CD4-positive, alpha-beta T cell treated with Interleukin-17A for 4 hours (primary cell): ENCODE data around the gene TPCN1.
A peak's percentile ranks its signal among the peaks of the same experiment; 100 is the strongest.

Source experiments
- DNase-seq: peaks from one replicate; pipeline ENCODE4 v3.0.0-alpha.2; 2020; ENCODE audit warnings: mixed read lengths

TPCN1 gene

DNA sequence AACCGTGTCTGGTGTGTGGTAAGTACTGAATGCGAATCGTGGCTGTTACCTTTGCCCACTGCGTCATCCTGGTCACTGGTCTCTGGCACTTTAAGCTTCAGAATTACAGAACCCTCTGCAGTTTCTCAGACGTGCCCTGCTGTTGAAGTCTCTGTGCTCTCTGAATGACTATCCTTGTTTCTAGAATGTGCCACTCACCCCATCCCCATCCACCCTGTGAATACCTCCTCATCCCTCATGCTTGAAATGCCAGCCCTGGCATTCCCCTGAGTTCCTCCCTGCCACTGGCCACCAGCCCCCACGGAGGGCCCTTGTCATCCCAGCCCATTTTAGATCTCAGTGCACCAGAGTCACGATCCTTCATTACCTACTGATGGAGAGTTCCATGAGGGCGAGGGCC is 21.3 kb downstream of the TPCN1 start:
- no peak for DNase-seq

DNA sequence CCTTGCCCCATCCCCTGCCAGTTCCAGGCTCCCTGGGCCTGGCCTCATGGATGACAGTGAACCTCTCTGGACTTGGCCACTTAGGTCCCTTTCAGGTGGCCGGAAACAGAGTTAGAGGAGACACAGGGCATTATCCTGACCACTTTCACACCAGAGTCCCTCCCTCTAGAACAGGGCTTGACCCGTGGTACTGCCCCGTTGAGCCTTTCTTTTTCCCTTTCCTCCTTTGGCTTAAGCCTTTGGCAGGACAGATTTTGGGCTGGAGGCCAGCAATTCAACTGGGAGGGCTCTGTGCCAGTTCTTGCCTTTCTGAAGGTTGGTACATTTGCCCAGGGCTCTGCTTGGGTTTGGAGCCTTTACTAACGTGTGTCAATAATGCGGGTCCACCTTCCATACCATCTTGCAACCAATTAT is 22.8 kb downstream of the TPCN1 start:
- DNase-seq: no peak

DNA sequence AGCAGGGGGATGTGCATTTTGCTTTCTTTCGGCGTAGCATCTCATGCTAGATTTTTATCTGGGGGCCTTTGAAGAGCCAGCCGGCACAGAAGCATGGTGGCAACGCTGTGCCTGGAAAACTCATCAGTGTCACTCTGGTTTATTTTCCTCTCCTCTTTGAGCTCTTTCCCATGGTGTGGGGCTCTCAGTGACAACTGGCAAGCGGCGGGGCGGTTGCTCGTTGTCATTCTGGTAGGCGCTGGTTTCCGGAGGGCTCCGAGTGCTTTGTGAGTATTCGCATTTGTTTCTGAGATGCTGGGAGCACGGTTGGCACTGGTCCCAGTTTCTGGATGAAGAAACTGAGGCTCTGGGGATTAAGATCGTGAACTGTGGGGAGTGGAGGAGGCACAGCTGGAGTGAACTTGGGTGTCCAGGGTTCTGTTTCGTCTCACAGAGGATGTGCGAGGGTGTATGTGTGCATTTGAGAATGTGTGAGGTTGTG is 23.3 kb downstream of the TPCN1 start:
- no peak for DNase-seq

DNA sequence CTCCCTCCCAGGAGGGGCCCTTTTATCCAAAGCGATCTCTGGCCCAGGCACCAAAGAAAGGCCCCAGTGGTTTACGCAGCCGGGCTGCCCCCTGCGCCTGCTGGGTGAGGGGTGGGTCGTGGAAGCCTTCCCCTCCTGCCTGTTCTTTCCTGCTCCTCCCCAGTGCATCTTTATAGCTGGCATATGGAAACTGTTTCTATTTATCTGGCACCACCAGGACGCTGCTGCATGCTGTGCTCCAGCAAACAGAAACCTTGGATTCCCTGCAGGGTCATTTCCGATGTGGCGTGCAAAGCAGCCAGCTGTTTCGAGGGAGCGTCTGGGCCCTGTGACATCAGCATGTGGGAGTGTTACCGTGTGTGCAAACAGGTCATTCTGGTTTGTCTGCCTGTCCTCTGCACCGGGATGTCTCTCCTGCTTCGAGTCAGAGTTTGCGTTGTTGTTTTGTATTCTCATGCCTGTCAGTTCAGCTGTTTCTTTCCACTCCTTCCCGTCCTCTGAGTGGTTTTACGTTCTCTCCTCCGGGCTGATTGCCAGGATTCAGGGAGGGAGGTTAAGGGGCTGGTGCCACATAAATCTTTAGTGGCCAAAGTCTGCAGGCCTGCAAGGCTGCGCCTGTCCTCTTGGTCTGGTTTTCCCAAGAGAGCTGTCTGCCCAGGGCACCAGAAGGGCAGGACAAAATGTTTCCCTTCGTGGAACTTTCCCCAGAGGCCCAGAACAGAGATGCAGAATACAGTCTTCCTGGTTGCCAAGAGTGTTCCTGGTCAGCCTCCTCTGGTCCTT is 24.6 kb downstream of the TPCN1 start:
- no peak for DNase-seq

DNA sequence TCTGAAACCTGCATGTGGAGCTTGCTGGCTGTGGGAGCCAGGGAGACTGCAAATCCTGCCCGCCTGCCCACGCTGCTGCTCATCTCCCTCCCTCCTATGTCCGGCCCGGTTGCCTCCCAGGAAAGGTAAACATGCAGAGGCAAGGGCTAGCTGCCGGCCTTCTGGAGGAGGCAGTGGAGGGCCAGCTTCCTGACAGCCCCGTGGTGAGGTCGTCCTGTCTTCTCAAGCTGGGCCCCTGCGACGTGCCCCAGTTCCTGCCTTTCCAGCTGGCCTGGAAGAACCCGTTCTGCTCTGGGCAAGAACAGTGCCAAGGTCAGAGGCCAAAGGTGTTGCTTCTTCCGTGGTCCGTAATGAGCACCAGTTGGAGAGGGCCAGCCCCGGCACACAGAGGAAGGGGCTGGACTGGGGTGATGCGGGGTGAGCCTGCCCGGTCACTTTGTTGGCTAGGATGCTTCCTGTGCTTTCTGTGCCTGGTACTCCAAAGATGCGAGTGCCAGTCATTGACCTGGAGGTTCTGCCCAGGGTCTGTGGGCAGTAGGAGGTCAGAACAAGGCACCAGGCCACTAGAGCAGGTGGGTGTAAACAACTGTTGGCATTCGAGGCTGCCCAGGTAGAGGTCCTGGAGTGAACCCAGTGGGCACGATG is 25.3 kb downstream of the TPCN1 start:
- DNase-seq: no peak

DNA sequence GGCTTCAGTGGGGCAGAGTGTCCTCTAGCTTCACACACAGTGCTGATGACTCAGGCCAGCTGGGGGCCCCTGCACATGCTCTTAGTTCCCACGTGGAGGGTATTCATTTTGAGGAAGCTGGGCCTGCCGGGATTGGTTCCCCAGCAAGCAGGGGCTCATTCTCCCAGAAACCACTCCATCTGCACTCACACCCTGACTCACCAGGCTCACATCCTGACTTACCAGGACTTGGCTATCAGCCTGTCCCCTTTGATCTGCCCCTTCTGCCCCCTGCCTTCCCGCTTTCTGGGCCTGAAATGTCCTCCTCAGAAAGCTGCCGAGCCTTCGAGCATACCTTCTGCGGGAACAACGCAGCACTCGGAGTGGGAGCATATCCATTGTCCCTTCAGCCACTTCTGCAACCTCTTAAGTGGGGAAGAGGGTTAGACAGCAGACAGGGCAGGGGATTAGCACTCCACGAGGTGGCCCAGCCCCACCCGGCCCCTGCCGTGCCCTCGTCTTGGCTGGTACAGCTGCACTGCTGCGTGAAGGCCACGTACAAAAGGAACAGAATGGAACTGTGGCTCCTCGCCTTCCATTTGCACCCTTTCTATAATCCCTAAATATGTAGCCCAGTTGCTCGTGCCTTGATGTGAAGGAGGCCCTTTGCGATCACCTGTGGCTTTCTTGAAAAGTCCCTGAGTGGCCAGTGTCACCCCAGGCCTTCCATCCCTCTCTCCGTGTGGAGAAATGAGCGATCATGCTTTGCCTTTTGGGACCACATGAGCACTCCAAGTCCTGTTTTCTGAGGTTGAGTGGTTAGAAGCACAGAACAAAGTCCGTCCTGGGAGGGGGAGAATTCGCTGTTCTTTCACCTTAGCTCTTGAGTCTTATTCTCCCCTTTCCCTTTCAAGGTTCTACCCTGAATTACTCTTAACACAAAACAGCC is 26.1 kb downstream of the TPCN1 start:
- no peak for DNase-seq

DNA sequence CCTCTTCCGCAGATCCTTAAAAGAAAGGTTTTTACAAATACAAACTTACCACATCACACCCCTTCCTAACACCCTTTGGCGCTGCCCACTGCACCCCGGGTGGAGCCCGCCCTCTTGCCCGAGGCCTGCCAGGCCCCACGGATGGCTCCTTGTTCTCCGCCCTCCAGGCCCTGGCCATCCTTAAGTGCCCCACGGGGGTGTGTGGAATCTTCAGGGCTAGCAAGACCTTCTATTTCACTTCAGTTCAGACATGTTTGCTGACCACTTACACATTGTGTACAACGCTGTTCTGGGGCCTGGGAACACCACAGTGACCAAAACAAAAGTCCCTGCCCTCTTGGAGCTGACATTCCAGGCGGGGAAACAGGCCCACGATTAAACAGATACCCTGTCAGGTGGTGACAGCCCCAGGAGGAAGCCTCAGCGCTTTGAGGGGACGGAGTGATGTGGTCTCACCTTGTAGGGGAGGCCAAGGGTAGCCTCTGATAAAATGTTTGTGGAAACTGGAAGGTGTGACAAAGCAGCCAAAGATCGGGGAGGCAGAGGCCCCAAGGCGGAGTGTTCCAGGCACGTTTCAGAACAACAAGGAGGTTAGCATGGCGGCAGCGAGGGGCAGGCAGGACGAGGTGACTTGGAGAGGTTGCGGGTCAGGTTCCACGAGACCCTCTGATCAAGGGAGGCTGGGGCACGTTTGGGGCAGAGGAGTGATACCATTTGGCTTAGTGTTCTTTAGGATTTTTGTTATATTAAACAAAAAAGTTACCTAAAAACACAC is 27.0 kb downstream of the TPCN1 start:
- DNase-seq: no peak

DNA sequence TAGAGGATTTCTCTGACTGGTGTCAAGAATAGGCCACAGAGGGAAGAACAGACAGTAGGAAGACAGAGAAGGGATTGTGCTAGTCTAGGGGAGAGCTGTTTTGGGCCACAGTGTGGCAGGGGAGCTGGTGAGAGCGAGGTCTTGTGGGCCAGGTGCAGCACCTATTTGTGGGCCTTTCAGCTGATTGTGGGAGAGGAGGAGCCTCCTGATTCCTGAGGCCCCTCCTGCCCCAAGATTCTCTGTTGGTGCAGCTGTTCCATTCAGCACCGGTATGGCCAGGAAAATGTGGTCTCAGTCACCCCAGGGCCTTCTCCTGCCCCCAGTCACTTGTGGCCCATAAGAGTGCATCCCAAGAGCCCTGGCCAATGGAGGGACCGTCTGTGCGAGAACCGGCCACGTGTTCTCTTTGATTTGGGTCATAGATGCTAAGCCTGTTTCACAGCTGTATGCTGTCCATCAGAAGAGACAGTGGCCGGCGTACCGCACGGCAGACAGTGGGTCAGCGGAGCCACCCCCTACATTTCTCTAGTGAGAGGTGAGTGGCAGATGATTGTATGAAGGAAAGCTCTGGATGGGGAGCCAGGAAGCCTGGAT is 27.7 kb downstream of the TPCN1 start:
- DNase-seq: no peak

DNA sequence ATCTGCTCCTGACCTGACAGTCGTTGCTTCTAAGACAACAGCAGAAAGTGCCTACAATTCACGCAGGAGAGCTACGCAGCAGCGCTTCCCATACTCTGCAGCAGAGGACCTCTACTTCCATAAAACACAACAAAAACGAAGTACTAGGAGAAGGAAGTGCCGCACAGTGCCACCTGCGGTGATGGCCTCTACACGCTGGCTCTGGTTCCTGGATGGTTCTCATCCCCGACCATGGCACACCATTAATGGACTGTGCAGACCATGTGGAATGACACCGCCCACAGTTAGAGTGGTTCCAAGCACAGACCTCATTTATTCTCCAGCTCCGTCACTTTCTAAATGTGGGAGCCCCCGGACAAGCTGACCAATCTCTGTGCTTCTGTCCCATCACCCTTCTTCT is 28.3 kb downstream of the TPCN1 start:
- no peak for DNase-seq

DNA sequence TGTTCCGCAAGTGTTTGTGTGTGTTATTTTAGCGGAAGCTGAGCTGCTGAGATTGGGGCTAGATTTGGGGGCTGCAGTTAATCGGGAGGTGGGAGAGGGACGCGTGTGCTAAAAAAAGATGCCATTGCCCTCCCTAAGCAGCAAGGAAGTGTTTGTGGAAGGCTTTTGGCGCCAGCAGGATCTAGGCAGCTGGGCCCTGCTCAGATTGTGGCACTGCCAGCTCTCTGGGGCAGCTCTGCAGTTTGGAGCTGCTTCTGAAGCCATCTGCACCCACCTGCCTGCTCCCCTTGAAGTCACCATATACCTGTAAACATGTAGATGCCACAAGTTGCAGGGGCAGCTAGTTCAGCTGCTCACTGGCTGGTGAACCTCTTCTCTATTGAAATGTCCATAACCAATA is 28.8 kb downstream of the TPCN1 start:
- no peak for DNase-seq

DNA sequence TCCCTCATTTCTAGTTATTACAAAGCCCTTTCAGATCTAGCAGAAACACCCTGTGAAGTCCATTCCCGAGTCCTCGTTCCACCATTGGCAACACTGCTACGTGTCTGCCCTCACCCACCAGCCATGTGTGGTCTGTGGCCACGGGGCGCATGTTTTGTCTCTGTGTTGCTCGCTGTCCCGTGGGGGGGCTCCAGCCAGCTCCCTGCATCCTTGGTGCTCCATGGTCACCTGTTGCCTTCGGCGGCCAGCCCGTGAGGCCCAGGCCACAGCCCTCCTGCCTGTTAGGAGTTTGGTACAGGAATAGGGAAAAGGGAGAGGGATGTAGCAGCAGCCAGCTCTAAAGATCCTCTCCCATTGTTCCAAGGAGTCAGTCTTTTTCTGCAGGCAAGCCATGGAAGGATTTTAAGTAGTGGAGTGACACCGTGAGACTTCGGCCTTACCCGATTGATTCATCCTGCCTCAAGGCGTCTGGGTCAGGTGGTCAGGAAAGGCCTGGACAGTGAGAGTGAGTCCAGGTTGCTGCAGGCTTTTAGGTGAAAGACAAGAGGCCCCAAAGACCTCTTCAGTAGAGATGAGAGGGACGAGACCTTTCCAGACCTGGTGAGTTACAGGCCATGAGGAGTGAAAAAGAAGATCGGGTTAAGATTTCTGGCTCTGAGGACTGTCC is 30.3 kb downstream of the TPCN1 start:
- no peak for DNase-seq

DNA sequence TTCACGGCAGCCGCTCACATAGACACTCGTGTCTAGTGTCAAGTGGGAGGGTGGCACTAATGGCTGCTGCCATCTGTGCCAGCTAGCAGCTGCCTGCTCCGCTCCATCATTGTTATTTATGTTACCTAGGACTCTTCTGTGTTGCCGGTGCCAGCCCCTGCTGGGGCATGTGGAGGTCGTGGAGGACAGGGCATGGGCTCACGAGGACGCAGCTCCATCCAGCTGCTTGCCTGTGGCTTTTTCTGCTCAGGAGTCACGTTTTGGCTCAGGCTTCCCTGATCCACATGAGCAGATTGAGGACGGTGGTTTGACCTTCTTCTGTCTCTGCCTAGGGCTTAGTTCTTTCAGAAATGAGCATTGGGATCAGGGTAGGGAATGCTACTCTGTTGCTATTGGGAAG is 31.2 kb downstream of the TPCN1 start:
- no peak for DNase-seq

DNA sequence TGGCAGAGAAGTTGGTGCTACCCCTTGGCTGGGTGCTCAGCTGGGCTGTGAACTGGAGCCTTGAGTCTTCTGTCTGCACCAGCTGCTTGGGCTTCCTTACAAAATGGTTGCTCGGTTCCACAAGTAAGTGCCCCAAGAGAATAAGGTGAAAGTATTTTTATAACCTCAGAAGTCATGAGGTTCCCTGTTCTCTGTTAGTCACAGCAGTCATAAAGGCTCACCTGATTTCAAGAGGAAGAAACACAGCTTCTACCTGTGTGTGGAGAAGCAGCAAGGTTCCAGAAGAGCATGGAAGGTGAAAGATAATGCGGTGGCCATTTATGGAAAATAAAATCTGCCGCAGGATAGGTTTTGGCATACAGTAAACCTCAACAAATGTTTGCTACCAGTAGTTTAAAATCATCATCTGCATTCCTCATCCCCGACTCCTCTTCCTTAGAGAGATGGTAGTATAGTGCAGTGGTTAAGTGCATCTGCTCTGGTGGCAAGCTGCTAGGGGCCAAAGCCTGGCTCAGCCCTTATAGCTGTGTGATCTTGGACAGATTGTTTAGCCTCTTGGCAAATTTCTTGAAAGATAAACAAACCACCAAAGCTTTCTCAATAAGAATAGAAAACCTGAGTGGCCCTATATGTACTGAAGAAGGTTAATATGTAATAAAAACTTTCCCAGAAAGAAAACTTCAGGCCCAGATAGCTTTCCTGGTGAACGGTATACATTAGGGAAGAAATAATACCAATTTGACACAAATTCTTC is 32.4 kb downstream of the TPCN1 start:
- DNase-seq: no peak

DNA sequence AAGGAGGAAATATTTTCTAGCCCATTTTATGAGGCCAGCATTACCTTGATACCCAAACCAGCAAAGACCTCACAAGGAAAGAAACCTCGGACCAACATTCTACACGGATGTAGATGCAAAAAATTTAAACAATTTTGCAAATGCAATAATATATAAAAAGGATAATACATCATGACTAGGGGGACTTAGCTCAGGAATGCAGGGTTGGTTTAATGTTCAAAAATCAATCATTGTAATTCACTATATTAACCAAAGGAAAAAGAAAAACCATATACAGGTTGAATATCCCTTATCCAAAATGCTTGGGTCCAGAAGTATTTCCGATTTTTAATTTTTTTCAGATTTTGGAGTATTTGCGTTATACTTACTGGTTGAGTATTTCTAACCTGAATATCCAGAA is 33.0 kb downstream of the TPCN1 start:
- DNase-seq: no peak

DNA sequence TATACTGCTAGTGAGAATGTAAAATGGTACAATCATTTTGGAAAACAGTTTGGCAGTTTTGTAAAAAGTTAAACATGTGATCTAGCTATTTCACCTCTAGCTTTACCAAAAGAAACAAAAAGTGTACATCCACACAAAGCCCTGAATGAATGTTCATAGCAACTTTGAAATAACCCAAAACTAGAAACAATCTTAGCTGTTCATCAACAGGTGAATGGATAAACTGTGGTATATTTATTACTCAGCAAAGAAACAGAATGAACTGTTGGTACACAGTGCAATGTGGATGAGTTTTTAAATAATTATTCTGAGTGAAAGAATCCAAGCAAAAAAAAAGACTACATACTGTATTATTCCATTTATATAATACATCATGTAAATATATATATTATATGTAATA is 36.3 kb downstream of the TPCN1 start:
- no peak for DNase-seq

DNA sequence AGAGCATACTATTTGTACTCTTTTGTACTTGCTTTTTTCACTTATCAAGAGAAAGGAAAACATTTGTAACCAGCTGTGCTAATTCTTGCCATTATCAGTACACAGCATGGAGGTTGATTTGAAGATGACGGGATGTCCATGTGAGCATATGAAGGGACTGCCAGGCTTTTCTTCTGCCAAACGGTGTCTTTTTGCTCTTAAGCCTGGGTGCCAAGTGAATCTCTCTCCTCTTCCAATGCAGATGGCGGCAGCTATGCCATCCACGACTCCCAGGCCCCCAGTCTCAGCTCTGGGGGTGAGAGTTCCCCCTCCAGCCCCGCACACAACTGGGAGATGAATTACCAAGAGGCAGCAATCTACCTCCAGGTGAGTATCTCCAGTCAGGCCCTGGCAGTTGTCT is 38.9 kb downstream of the TPCN1 start:
- no peak for DNase-seq

DNA sequence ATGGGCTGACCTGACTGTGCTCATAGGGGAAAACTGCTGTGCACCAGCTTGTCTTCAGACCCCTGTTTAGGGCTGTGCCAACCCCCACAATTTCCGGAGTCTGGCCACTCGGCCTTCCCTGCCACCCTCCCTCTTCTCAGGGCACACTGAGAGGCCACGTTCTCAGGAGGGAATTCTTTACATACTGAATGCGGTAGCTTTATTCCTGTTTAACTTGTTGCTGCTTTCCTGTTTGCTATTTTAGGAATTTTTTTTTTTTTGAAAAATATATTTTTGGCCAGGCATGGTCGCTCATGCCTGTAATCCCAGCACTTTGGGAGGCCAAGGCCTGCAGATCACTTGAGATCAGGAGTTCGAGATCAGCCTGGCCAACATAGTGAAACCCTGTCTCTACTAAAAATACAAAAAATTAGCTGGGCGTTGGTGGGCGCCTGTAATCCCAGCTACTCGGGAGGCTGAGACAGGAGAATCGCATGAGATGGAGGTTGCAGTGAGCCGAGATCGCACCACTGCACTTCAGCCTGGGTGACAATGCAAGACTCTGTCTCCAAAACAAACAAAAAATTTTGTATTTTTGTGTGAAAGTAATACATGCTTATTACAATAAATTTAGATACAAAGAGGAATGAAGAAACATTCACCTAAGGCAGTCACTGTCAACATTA is 39.5 kb downstream of the TPCN1 start:
- DNase-seq: no peak

DNA sequence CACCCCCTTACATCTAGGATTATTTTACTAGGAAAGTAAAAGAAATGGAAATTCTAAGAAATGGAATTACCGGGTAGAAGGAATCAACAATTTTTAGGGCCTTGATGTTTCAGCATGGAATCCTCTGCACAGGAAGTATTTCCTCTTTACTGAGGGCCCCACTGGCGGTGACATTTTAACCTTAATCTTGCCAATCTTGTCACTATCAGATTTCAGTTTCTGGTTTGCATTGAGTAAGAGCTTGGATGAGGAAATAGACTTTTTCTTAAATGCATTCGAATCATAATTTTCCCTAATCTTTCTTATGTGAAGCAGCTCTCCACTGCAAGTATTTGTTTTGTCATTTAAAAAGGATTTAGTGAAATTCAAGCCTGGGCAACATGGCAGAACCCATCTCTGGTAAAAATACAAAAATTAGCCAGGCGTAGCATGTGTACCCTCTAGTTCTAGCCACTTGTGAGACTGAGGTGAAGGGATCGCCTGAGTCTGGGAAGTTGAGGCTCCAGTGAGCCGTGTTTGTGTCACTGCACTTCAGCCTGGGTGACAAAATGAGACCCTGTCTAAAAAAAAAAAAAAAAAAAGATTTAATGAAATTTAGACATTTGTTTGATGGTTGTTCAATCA is 40.7 kb downstream of the TPCN1 start:
- DNase-seq: peak; percentile 53

DNA sequence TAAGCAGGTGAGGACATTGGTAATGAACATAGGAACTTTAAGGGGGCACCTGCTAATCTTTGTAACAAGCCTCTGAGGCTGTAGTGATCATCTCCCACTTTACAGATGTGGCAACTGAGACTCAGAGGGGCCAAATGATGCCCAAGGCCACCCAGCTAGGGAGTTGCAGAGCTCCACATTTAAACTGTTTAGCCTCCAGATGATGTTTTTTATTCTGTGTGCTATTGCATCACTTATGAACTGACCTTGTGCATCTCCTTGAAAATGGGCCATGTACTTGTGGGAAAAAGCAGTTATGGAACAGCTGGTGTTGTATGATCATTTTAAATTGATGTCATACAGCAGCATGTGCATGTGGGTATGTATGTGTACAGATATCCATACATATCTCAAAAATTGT is 41.4 kb downstream of the TPCN1 start:
- no peak for DNase-seq

DNA sequence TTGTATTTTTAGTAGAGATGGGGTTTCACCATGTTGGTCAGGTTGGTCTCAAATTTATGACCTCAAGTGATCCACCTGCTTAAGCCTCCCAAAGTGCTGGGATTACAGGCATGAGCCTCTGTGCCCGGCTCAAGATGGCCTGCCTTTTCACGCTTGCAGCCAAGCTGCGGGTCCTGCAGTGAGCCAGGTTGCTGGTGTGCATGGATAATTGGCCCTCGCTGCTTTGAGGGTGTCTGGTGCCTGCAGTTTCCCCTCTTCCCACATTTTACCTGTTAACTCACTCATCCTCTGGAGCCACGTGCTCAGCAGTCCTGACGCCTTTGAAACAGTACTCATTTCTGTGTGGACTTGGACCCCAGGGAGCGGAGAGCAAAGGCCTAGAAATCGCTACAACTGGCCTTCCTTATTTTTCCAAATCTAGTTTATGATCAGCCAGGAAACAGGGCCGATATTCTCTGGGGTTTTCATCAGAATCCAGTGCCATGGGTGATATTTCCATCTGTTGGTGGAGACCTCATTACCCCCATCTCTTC is 42.2 kb downstream of the TPCN1 start:
- DNase-seq: no peak
